Gastrocnemius medialis (tissue), 4 donors: ENCODE data around the gene PDE7B. TPM values are rescaled to one million over a fixed set of nuclear protein-coding genes. Genes with fewer than 3 reads are reported as not detected.

Experiments used
- ATAC-seq, 2 donors: fragments of 150-250 bp; one replicate each; pipeline ENCODE4 v1.9.1; 2016
- DNase-seq, 2 donors: peaks; one replicate each; pipeline ENCODE4 v3.0.0-alpha.2; 2019
- H3K27ac ChIP-seq, 4 donors: fragments of 200-600 bp; sonication (generic); 1 replicate in 1 of 4; 2 replicates in 3 of 4; pipeline ENCODE4 v1.5.1; 2016 to 2018; ENCODE audit warnings: mild to moderate bottlenecking in 2 of 4, moderate library complexity in 1 of 4
- H3K27me3 ChIP-seq, 3 donors: fragments of 200-600 bp; sonication (generic) in 2 of 3; 1 replicate in 1 of 3; 2 replicates in 2 of 3; pipeline versions ENCODE4 v1.5.1 to v1.6.0; 2016 to 2019; ENCODE audit warnings: mild to moderate bottlenecking in 1 of 3, moderate library complexity in 1 of 3
- H3K36me3 ChIP-seq, 2 donors: fragments of 200-600 bp; sonication (generic) in 1 of 2; one replicate each; pipeline ENCODE4 v1.5.1; 2017 to 2018
- H3K4me1 ChIP-seq, 2 donors: fragments of 200-600 bp; sonication (generic) in 1 of 2; one replicate each; pipeline ENCODE4 v1.5.1; 2016 to 2017; ENCODE audit warnings: mild to moderate bottlenecking in 2 of 2
- H3K4me3 ChIP-seq, 4 donors: fragments of 200-600 bp; sonication (generic) in 3 of 4; 1 replicate in 1 of 4; 2 replicates in 3 of 4; pipeline ENCODE4 v1.5.1; 2016 to 2019; ENCODE audit warnings: mild to moderate bottlenecking in 2 of 4
- H3K9me3 ChIP-seq, 3 donors: fragments of 200-600 bp; sonication (generic) in 2 of 3; 1 replicate in 1 of 3; 2 replicates in 2 of 3; pipeline ENCODE4 v1.5.1; 2016 to 2019
- POLR2A ChIP-seq, 2 donors: fragments of 450-650 bp; IDR thresholded peaks; one replicate each; pipeline ENCODE4 v1.6.1; 2017; ENCODE audit warnings: antibody characterized with exemption in 2 of 2, mild to moderate bottlenecking in 2 of 2, moderate library complexity in 2 of 2
- in situ Hi-C, 4 donors: fragments of 200-750 bp; cut with MboI; loops; one replicate each; pipeline versions ENCODE4 v1.15.0 to v1.8.0; 2017; ENCODE audit warnings: low sequenced_read_pairs in 4 of 4
- intact Hi-C: fragments of 100-400 bp; cut with DNase I; formaldehyde crosslinking; loops from one replicate; pipeline ENCODE4 v1.15.1; 2023; ENCODE audit warnings: low total_unique reads
- total RNA-seq, 4 donors: library from RNA; depleted of rRNA; stranded (reverse); fragments of >200 nt; gene quantifications; one replicate each; pipeline versions ENCODE4 v1.1.0 to v1.2.3, GENCODE V29; 2016
- TF ChIP-seq, protein P1 (sequence below), 5 experiments: fragments of 450-650 bp in 3 of 5; fragments of 200-600 bp in 2 of 5; sonication (generic) in 2 of 5; IDR thresholded peaks in 4 of 5; conservative IDR thresholded peaks in 1 of 5; 1 replicate in 4 of 5; 2 replicates in 1 of 5; pipeline ENCODE4 v1.5.1; 2016 to 2019; ENCODE audit warnings: antibody characterized with exemption in 5 of 5, mild to moderate bottlenecking in 3 of 5, moderate library complexity in 3 of 5

The PDE7B gene
- total RNA-seq, 4 donors from 2014 or later, result 2.2 to 3.6 (median 2.7) TPM

DNA sequence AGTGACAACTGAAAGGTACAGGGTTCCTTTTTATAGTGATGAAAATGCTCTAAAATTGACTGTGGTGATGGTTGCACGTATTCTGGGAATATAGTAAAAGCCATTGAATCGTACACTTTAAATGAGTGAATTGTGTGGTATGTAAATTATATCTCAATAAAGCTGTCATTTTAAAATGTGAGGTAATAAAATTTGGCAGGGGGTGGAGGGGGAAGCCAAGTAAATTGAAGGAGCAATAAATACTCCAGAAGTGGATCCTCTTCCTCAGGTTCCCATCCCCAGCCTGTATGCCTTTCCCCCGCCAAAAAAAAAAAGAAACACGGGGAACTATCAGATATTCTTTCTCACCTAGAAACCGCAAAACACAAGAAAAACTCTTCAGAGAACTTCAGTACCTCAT, 237.2 kb downstream of the PDE7B start:
- H3K27me3 ChIP-seq, result no peaks in the 10 kb centered on the region
- no peak overlapping the region for H3K27ac ChIP-seq
- peaks cover 3 to 5% of the 10 kb centered on the region in 2 donors for H3K4me1 ChIP-seq
- TF ChIP-seq, protein P1, sequence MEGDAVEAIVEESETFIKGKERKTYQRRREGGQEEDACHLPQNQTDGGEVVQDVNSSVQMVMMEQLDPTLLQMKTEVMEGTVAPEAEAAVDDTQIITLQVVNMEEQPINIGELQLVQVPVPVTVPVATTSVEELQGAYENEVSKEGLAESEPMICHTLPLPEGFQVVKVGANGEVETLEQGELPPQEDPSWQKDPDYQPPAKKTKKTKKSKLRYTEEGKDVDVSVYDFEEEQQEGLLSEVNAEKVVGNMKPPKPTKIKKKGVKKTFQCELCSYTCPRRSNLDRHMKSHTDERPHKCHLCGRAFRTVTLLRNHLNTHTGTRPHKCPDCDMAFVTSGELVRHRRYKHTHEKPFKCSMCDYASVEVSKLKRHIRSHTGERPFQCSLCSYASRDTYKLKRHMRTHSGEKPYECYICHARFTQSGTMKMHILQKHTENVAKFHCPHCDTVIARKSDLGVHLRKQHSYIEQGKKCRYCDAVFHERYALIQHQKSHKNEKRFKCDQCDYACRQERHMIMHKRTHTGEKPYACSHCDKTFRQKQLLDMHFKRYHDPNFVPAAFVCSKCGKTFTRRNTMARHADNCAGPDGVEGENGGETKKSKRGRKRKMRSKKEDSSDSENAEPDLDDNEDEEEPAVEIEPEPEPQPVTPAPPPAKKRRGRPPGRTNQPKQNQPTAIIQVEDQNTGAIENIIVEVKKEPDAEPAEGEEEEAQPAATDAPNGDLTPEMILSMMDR (IDR thresholded peaks at IDR 0.05 in 4 of 5, conservative IDR thresholded peaks at IDR 0.05 in 1 of 5), result no peak
- no peak for TF ChIP-seq POLR2A (IDR thresholded peaks at IDR 0.05)
- H3K9me3 ChIP-seq, result no peaks in the 10 kb centered on the region
- intact Hi-C loops, result no loop called here
- DNase-seq, result no peak
- no peak overlapping the region for H3K4me3 ChIP-seq
- no peak for ATAC-seq
- H3K36me3 ChIP-seq, result no peaks in the 10 kb centered on the region
- in situ Hi-C loops, result no loop called here

DNA sequence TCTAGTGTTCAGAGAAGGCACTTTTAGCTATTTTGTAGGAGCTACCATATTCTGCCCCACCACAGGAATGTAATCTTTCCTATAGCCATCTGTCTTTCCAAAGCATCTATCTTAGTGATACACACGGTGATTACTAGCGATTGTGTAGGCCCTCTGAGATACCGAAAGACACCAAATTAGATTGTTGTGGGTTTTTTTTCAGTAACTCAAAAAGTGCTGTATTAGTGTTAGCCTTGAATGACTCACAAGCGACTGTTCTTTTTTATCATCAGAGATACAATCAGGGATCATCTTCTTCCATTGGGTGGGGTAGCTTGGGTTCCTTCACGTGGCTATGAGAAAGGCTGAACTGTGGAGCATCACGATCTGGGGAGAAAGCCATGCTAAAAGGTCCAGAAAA, 238.4 kb downstream of the PDE7B start:
- Histone ChIP-seq H3K36me3 (no peaks in the 10 kb centered on the region), H3K27ac (no peak overlapping the region), H3K4me3 (no peak overlapping the region), H3K9me3 (no peaks in the 10 kb centered on the region), H3K27me3 (no peaks in the 10 kb centered on the region), H3K4me1 (peaks cover 3 to 5% of the 10 kb centered on the region in 2 donors)
- DNase-seq, result no peak
- intact Hi-C loops, result no loop called here
- no peak for ATAC-seq
- in situ Hi-C loops, result no loop called here
- TF ChIP-seq, protein P1 (IDR thresholded peaks at IDR 0.05 in 4 of 5, conservative IDR thresholded peaks at IDR 0.05 in 1 of 5), result no peak
- TF ChIP-seq POLR2A (IDR thresholded peaks at IDR 0.05), result no peak

DNA sequence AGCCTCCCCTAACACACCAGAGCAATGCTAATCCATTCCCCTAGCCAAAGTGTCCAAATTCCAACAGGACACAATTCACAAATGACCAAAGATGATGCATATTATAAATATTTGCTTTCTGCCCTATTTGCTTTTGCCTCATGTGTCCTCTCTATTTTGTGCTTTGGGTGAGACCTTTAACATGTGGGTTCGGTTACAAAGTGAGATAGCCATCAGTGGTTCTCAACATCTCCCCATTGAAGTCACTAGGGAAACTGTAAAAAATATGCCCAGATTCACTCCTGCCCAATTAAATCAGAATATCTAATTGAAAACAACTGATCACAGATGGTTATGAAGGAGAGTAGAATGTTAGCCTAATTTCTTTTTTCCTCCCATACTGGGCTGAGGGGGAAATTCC, 239.4 kb downstream of the PDE7B start:
- no peaks in the 10 kb centered on the region for H3K36me3 ChIP-seq
- H3K4me1 ChIP-seq, result peaks cover 3 to 12% of the 10 kb centered on the region in 2 donors
- H3K27ac ChIP-seq, result peak overlapping the region in 1 of 4 donors; percentile 13
- ATAC-seq, result no peak
- TF ChIP-seq, protein P1 (IDR thresholded peaks at IDR 0.05 in 4 of 5, conservative IDR thresholded peaks at IDR 0.05 in 1 of 5), result no peak
- TF ChIP-seq POLR2A (IDR thresholded peaks at IDR 0.05), result no peak
- in situ Hi-C loops (no loop called here), intact Hi-C loops (no loop called here)
- DNase-seq, result no peak
- H3K4me3 ChIP-seq, result no peak overlapping the region
- H3K9me3 ChIP-seq, result no peaks in the 10 kb centered on the region
- H3K27me3 ChIP-seq, result no peaks in the 10 kb centered on the region

DNA sequence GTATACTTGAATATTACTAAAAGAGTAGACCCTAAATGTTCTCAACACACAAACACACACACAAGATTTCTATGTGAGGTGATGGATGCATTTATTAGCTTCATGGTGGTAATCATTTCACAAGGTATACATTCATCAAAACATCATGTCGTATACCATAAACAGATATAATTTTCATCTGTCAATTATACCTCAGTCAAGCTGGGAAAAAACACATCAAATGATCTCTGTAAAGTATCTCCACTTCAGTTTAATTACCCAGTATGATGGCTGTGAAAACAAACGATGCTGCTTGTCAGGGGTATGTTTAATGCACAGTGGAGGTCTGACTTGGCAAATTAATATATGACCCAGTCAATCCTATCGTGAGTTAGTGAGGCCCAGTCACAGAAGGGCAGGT, 241.4 kb downstream of the PDE7B start:
- in situ Hi-C loops, result no loop called here
- H3K9me3 ChIP-seq, result no peaks in the 10 kb centered on the region
- H3K4me1 ChIP-seq, result peaks cover 0 to 8% of the 10 kb centered on the region in 2 donors
- no peak overlapping the region for H3K4me3 ChIP-seq
- H3K36me3 ChIP-seq, result no peaks in the 10 kb centered on the region
- H3K27me3 ChIP-seq, result no peaks in the 10 kb centered on the region
- no peak for ATAC-seq
- intact Hi-C loops, result no loop called here
- no peak overlapping the region for H3K27ac ChIP-seq
- DNase-seq, result no peak
- TF ChIP-seq, protein P1 (IDR thresholded peaks at IDR 0.05 in 4 of 5, conservative IDR thresholded peaks at IDR 0.05 in 1 of 5), result no peak
- TF ChIP-seq POLR2A (IDR thresholded peaks at IDR 0.05), result no peak

DNA sequence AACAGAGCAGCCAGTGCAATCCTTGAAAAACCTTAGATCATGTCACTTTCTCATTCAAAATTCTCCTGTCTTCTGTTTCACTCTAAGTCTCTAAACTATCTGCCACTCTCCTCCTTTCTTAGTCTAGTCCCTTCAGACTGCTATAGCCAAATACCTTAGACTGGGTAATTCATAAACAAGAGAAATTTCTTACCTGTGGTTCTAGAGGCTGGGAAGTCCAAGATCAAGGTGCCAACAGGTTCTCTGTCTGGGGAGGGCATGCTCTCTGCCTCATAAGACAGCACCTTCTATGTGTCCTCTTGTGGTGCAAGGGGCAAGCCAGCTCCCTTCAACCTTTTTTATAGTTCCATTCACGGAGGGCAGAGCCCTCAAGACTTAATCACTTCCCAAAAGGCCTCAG, 242.3 kb downstream of the PDE7B start:
- no peaks in the 10 kb centered on the region for H3K27me3 ChIP-seq

More for the DNA sequence above, 242.3 kb downstream of the PDE7B start:
- no peaks in the 10 kb centered on the region for H3K36me3 ChIP-seq
- H3K9me3 ChIP-seq, result no peaks in the 10 kb centered on the region
- peaks cover 0 to 8% of the 10 kb centered on the region in 2 donors for H3K4me1 ChIP-seq
- no peak overlapping the region for H3K4me3 ChIP-seq
- intact Hi-C loops (no loop called here), in situ Hi-C loops (no loop called here)
- DNase-seq (no peak), ATAC-seq (no peak)
- TF ChIP-seq, protein P1 (IDR thresholded peaks at IDR 0.05 in 4 of 5, conservative IDR thresholded peaks at IDR 0.05 in 1 of 5), result no peak
- TF ChIP-seq POLR2A (IDR thresholded peaks at IDR 0.05), result no peak
- H3K27ac ChIP-seq, result peak overlapping the region in 2 of 4 donors; percentile 20 to 24
